Gastroesophageal sphincter (tissue), 4 donors: Measurements from ENCODE around the gene HSP90AA1. TPM values are rescaled to one million over a fixed set of nuclear protein-coding genes. Genes with fewer than 3 reads are reported as not detected.

Experiments used
- ATAC-seq: fragments of 150-250 bp; one replicate; pipeline ENCODE4 v1.9.1; 2016; ENCODE audit warnings: mild to moderate bottlenecking, moderate library complexity
- H3K27ac ChIP-seq, 4 donors: fragments of 200-600 bp; sonication (generic) in 3 of 4; 1 replicate in 3 of 4; 2 replicates in 1 of 4; pipeline ENCODE4 v1.5.1; 2016 to 2019
- H3K27me3 ChIP-seq: fragments of 200-600 bp; sonication (generic); one replicate; pipeline ENCODE4 v1.5.1; 2019
- H3K36me3 ChIP-seq, 2 donors: fragments of 200-600 bp; sonication (generic); one replicate each; pipeline ENCODE4 v1.5.1; 2019; ENCODE audit warnings: control low read depth in 1 of 2
- H3K4me1 ChIP-seq, 3 donors: fragments of 200-600 bp; sonication (generic); 1 replicate in 2 of 3; 2 replicates in 1 of 3; pipeline ENCODE4 v1.5.1; 2016 to 2019; ENCODE audit warnings: control low read depth in 2 of 3
- H3K4me3 ChIP-seq, 2 donors: fragments of 200-600 bp; sonication (generic); one replicate each; pipeline ENCODE4 v1.5.1; 2019; ENCODE audit warnings: mild to moderate bottlenecking in 1 of 2, moderate library complexity in 1 of 2
- H3K9me3 ChIP-seq, 3 donors: fragments of 200-600 bp; sonication (generic); one replicate each; pipeline ENCODE4 v1.5.1; 2017 to 2019; ENCODE audit warnings: control low read depth in 2 of 3
- CTCF ChIP-seq, 4 experiments: fragments of 200-600 bp in 2 of 4; fragments of 450-650 bp in 2 of 4; sonication (generic) in 1 of 4; IDR thresholded peaks; one replicate each; pipeline ENCODE4 v1.5.1; 2017 to 2019; ENCODE audit warnings: antibody characterized with exemption in 4 of 4, mild to moderate bottlenecking in 2 of 4, moderate library complexity in 2 of 4
- EP300 ChIP-seq: sonication (generic); formaldehyde crosslinking; IDR thresholded peaks from one replicate; pipeline ENCODE4 v1.6.1; 2017; ENCODE audit warnings: antibody characterized with exemption, mild to moderate bottlenecking
- POLR2A ChIP-seq, 2 donors: fragments of 450-650 bp; IDR thresholded peaks; one replicate each; pipeline ENCODE4 v1.6.1; 2017; ENCODE audit warnings: antibody characterized with exemption in 2 of 2, mild to moderate bottlenecking in 2 of 2, moderate library complexity in 1 of 2
- POLR2AphosphoS5 ChIP-seq: sonication (generic); formaldehyde crosslinking; IDR thresholded peaks from one replicate; pipeline ENCODE4 v1.6.1; 2017; ENCODE audit warnings: antibody characterized with exemption
- WGBS, 2 donors: methylation state at CpG; one replicate each; pipeline ENCODE4 v1.1.5; 2018; ENCODE audit warnings: low coverage in 1 of 2; 5-methylcytosine and 5-hydroxymethylcytosine counted together
- total RNA-seq, 4 donors: library from RNA; depleted of rRNA; stranded (reverse); fragments of >200 nt; gene quantifications; one replicate each; pipeline ENCODE4 v1.1.0, GENCODE V29; 2016

HSP90AA1 gene
- total RNA-seq, 4 donors from 2014 or later, result 421 to 585 (median 537) TPM

- Histone ChIP-seq H3K4me3 (no peak overlapping the region), H3K4me1 (peaks cover 0 to 8% (median under 1%) of the 10 kb centered on the region in 3 donors), H3K36me3 (peaks cover 0 to 43% of the 10 kb centered on the region in 2 donors), H3K9me3 (no peaks in the 10 kb centered on the region), H3K27ac (peak overlapping the region in 2 of 4 donors; percentile 2 to 19), H3K27me3 (no peaks in the 10 kb centered on the region)
- TF ChIP-seq EP300 (no peak), POLR2AphosphoS5 (peak; percentile 9), CTCF (IDR thresholded peaks at IDR 0.05) (no peak), POLR2A (IDR thresholded peaks at IDR 0.05) (no peak)
- ATAC-seq, result peak; percentile 30
- WGBS, 2 donors, result 55 to 65% methylated on average over 4 to 10 of the region's 24 CpGs
Observed at GRCh38 chr14:102055181-102055901, 31.5 kb downstream of the HSP90AA1 start.

- H3K4me1 ChIP-seq, result peaks cover 0 to 16% (median 4%) of the 10 kb centered on the region in 3 donors
- H3K36me3 ChIP-seq, result peaks cover 0 to 72% of the 10 kb centered on the region in 2 donors
- no peak overlapping the region for H3K27ac ChIP-seq
- H3K4me3 ChIP-seq, result no peak overlapping the region
- ATAC-seq, result no peak
- no peaks in the 10 kb centered on the region for H3K27me3 ChIP-seq
- WGBS, 2 donors, result 81% methylated on average over 6 of the region's 10 CpGs; no CpG with 5 or more reads in 1 of the 2 donors
- H3K9me3 ChIP-seq, result no peaks in the 10 kb centered on the region
- TF ChIP-seq POLR2AphosphoS5, result no peak
- no peak for TF ChIP-seq POLR2A (IDR thresholded peaks at IDR 0.05)
- TF ChIP-seq EP300, result no peak
- TF ChIP-seq CTCF (IDR thresholded peaks at IDR 0.05), result no peak
Observed at GRCh38 chr14:102052522-102052921, 34.3 kb downstream of the HSP90AA1 start.

- H3K4me1 ChIP-seq, result peaks cover 0 to 32% (median 7%) of the 10 kb centered on the region in 3 donors
- peak overlapping the region in 3 of 4 donors; percentile 59 to 64 (median 62) for H3K27ac ChIP-seq
- no peak overlapping the region for H3K4me3 ChIP-seq
- TF ChIP-seq POLR2AphosphoS5 (peak; percentile 45), POLR2A (IDR thresholded peaks at IDR 0.05) (no peak)
- H3K9me3 ChIP-seq, result no peaks in the 10 kb centered on the region
- peaks cover 0 to 89% of the 10 kb centered on the region in 2 donors for H3K36me3 ChIP-seq
- ATAC-seq, result peak; percentile 61
- WGBS, 2 donors, result 7 to 31% methylated on average over 2 to 5 of the region's 11 CpGs
- H3K27me3 ChIP-seq, result no peaks in the 10 kb centered on the region
Observed at GRCh38 chr14:102050625-102051024, 36.2 kb downstream of the HSP90AA1 start.

- Histone ChIP-seq H3K9me3 (no peaks in the 10 kb centered on the region), H3K36me3 (peaks cover 0 to 95% of the 10 kb centered on the region in 2 donors), H3K27me3 (no peaks in the 10 kb centered on the region), H3K4me1 (peaks cover 0 to 38% (median 7%) of the 10 kb centered on the region in 3 donors), H3K27ac (peak overlapping the region in 3 of 4 donors; percentile 32 to 64 (median 42)), H3K4me3 (no peak overlapping the region)
- no peak for TF ChIP-seq POLR2A (IDR thresholded peaks at IDR 0.05)
- no peak for TF ChIP-seq POLR2AphosphoS5
- TF ChIP-seq CTCF (IDR thresholded peaks at IDR 0.05), result no peak
- no peak for TF ChIP-seq EP300
- whole genome bisulfite sequencing, 2 donors, result 80 to 88% methylated on average over 5 to 6 of the region's 12 CpGs
- no peak for ATAC-seq
Observed at GRCh38 chr14:102050026-102050405, 36.8 kb downstream of the HSP90AA1 start.

GRCh38 chr14:102049258-102050025, 37.4 kb downstream of the HSP90AA1 start:
- TF ChIP-seq EP300 (no peak), POLR2AphosphoS5 (no peak), CTCF (IDR thresholded peaks at IDR 0.05) (no peak), POLR2A (IDR thresholded peaks at IDR 0.05) (no peak)
- no peak for ATAC-seq
- Histone ChIP-seq H3K27me3 (no peaks in the 10 kb centered on the region), H3K36me3 (peaks cover 0 to 97% of the 10 kb centered on the region in 2 donors), H3K4me3 (no peak overlapping the region), H3K27ac (peak overlapping the region in 3 of 4 donors; percentile 32 to 64 (median 42)), H3K9me3 (no peaks in the 10 kb centered on the region), H3K4me1 (peaks cover 0 to 38% (median 7%) of the 10 kb centered on the region in 3 donors)
- 78 to 83% methylated on average over 2 to 5 of the region's 25 CpGs for WGBS, 2 donors
